Testis (tissue), 3 donors: Measurements from ENCODE around the gene CEP290. TPM values are rescaled to one million over a fixed set of nuclear protein-coding genes. Genes with fewer than 3 reads are reported as not detected.

Experiments
- DNase-seq: peaks from one replicate; pipeline ENCODE4 v3.0.0-alpha.2; 2019
- H3K27ac ChIP-seq, 2 donors: fragments of 200-600 bp; sonication (generic); one replicate each; pipeline ENCODE4 v1.5.1; 2019
- H3K27me3 ChIP-seq: fragments of 200-600 bp; sonication (generic); one replicate; pipeline ENCODE4 v1.5.1; 2019
- H3K36me3 ChIP-seq: fragments of 200-600 bp; sonication (generic); one replicate; pipeline ENCODE4 v1.5.1; 2017; ENCODE audit warnings: low read depth; ENCODE audit errors: missing control alignments
- H3K4me1 ChIP-seq: fragments of 200-600 bp; sonication (generic); one replicate; pipeline ENCODE4 v1.5.1; 2019
- H3K4me3 ChIP-seq, 2 donors: fragments of 200-600 bp; sonication (generic); one replicate each; pipeline ENCODE4 v1.5.1; 2017 to 2019
- H3K9me3 ChIP-seq: fragments of 200-600 bp; sonication (generic); one replicate; pipeline ENCODE4 v1.5.1; 2017
- CTCF ChIP-seq, 3 experiments: fragments of 450-650 bp in 2 of 3; fragments of 200-600 bp in 1 of 3; sonication (generic) in 1 of 3; IDR thresholded peaks; one replicate each; pipeline ENCODE4 v1.5.1; 2016 to 2019; ENCODE audit warnings: antibody characterized with exemption in 3 of 3, mild to moderate bottlenecking in 2 of 3, moderate library complexity in 1 of 3
- POLR2A ChIP-seq: fragments of 450-650 bp; IDR thresholded peaks from one replicate; pipeline ENCODE4 v1.6.1; 2017; ENCODE audit warnings: antibody characterized with exemption, mild to moderate bottlenecking, moderate library complexity
- WGBS, 2 donors: methylation state at CpG; one replicate each; pipeline ENCODE4 v1.1.5; 2018; 5-methylcytosine and 5-hydroxymethylcytosine counted together
- intact Hi-C: fragments of 100-400 bp; cut with DNase I; formaldehyde crosslinking; loops from one replicate; pipeline ENCODE4 v1.15.1; 2023; ENCODE audit warnings: low total_unique reads
- polyA plus RNA-seq: library from polyadenylated mRNA; stranded (reverse); fragments of 350-450 nt; fragmentation: Illumina TruSeq; extraction: RNeasy Lipid Tissue Mini Kit (QIAGEN cat#74804); gene quantifications from one replicate; pipeline ENCODE4 v1.2.3, GENCODE V29; 2014; ENCODE audit warnings: low read depth, low replicate concordance; ENCODE audit not compliant: insufficient read depth
- total RNA-seq, 2 donors: library from RNA; depleted of rRNA; stranded (reverse); fragments of >200 nt; gene quantifications; one replicate each; pipeline ENCODE4 v1.2.3, GENCODE V29; 2016

The CEP290 gene
- total and polyA plus RNA-seq, 3 donors from 2014 or later, result 5.0 to 48.5 (median 46.0) TPM

GRCh38 chr12:88156075-88156654 is 14.3 kb upstream of the CEP290 start:
- WGBS, 2 donors, result 90 to 97% methylated on average over 1 of the region's 1 CpG
- H3K9me3 ChIP-seq, result no peaks in the 10 kb centered on the region
- TF ChIP-seq CTCF (IDR thresholded peaks at IDR 0.05) (no peak), POLR2A (no peak)
- H3K27ac ChIP-seq, result no peak overlapping the region
- H3K4me3 ChIP-seq, result no peak overlapping the region
- no peaks in the 10 kb centered on the region for H3K27me3 ChIP-seq
- H3K36me3 ChIP-seq, result no peaks in the 10 kb centered on the region
- intact Hi-C loops, result no loop called here
- no peak for DNase-seq
- H3K4me1 ChIP-seq, result no peaks in the 10 kb centered on the region

- Histone ChIP-seq H3K36me3 (no peaks in the 10 kb centered on the region), H3K4me1 (no peaks in the 10 kb centered on the region), H3K27me3 (no peaks in the 10 kb centered on the region), H3K4me3 (no peak overlapping the region), H3K9me3 (no peaks in the 10 kb centered on the region), H3K27ac (no peak overlapping the region)
- no peak for DNase-seq
- 78 to 82% methylated on average over 3 of the region's 3 CpGs for WGBS, 2 donors
- no peak for TF ChIP-seq POLR2A
- peak in 1 of 3 experiments; percentile 24 for TF ChIP-seq CTCF (IDR thresholded peaks at IDR 0.05)
- intact Hi-C loops, result no loop called here
Observed at GRCh38 chr12:88153959-88154358, 12.1 kb upstream of the CEP290 start.

GRCh38 chr12:88150063-88150462 is 8.2 kb upstream of the CEP290 start:
- no peak for DNase-seq
- TF ChIP-seq POLR2A (no peak), CTCF (IDR thresholded peaks at IDR 0.05) (no peak)
- H3K36me3 ChIP-seq, result no peaks in the 10 kb centered on the region
- H3K27ac ChIP-seq, result no peak overlapping the region
- no peak overlapping the region for H3K4me3 ChIP-seq
- 88 to 97% methylated on average over 2 of the region's 2 CpGs for WGBS, 2 donors
- no peaks in the 10 kb centered on the region for H3K4me1 ChIP-seq
- no peaks in the 10 kb centered on the region for H3K27me3 ChIP-seq
- intact Hi-C loops, result no loop called here
- H3K9me3 ChIP-seq, result no peaks in the 10 kb centered on the region

- no peaks in the 10 kb centered on the region for H3K4me1 ChIP-seq
- no peak for DNase-seq
- intact Hi-C loops, result no loop called here
- 71% methylated on average over 5 of the region's 5 CpGs for WGBS, 2 donors
- no peaks in the 10 kb centered on the region for H3K27me3 ChIP-seq
- H3K4me3 ChIP-seq, result no peak overlapping the region
- no peak for TF ChIP-seq POLR2A
- TF ChIP-seq CTCF (IDR thresholded peaks at IDR 0.05), result no peak
- H3K9me3 ChIP-seq, result no peaks in the 10 kb centered on the region
- no peaks in the 10 kb centered on the region for H3K36me3 ChIP-seq
- H3K27ac ChIP-seq, result no peak overlapping the region
Observed at GRCh38 chr12:88145567-88146505, 3.9 kb upstream of the CEP290 start.
